ENCODE measurements around the gene KDM6A.

- no peak for TF ChIP-seq REST (IDR thresholded peaks at IDR 0.05; ENCODE audit: low read depth)
- TF ChIP-seq MAX (IDR thresholded peaks at IDR 0.05), result no peak
- TF ChIP-seq NFIC (IDR thresholded peaks at IDR 0.05), result no peak
Measured at GRCh38 chrX:45133465-45133864, 260.5 kb downstream of the KDM6A start.
